Measurements from ENCODE around the gene TOX2. TPM values are rescaled to one million over a fixed set of nuclear protein-coding genes. Genes with fewer than 3 reads are reported as not detected.
A peak's percentile ranks its signal among the peaks of the same experiment; 100 is the strongest.

The TOX2 gene
- total and polyA plus RNA-seq, 2 of the 8 experiments (the other 6 are each of a cell fraction or from before 2014, with no cell fraction given) = 1.8 to 3.4 TPM

DNA sequence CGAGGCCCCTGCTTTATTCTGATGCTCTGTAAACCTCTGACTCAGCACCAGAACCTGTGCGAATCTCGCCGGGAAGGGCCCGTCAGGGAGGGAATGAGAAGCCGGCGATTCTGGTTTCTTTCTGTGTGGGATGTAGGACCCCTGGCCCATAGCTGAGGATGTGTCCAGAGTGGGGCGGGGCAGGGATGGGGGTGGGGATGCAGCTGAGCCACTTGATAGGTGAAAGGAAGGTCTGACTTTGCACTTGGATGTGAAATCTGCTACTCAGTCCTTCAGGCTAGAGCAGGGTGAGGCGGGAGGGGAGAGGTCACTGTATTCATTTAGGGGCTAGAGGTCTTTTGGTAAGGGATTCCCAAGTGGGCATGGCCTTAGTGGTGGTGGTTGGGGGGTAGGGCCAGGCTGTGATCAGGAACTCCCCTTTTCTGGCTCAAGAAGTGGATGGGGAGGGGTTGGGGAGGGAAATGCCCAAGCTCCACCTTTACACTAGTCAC lies 2.3 kb downstream of the TOX2 start:
- Histone ChIP-seq H3K23me2 (ENCODE audit: low read depth, low read length) (peaks cover 15% of the 10 kb centered on the region; the same call in 1 of the 2 replicates), H3K4ac (replicated peaks; ENCODE audit: insufficient read length, low read depth, low read length) (no peak overlapping the region), H2BK15ac (ENCODE audit: low read length) (no peak overlapping the region), H4K8ac (ENCODE audit: extremely low read depth, insufficient read depth, low read length) (no peak overlapping the region), H2AK5ac (ENCODE audit: low read depth, low read length) (no peak overlapping the region), H3K36me3 (ENCODE audit: control insufficient read depth in 2 of 4, insufficient read depth in 4 of 4, low read length in 3 of 4) (no peaks in the 10 kb centered on the region), H3K4me3 (ENCODE audit: extremely low read depth in 1 of 4, insufficient read depth in 2 of 4, low read depth in 3 of 4, low read length in 4 of 4) (peak overlapping the region in 1 of 4 experiments; percentile 59; a peak in 1 of 8 replicates), H2BK12ac (ENCODE audit: low read depth, low read length) (no peak overlapping the region), H3K56ac (replicated peaks; ENCODE audit: insufficient read length, low read depth, low read length) (no peak overlapping the region), H4K20me1 (replicated peaks in 1 of 2; ENCODE audit: control insufficient read depth in 1 of 2, insufficient read depth in 2 of 2, low read length in 2 of 2) (peaks cover 0 to 8% of the 10 kb centered on the region in 2 experiments), H4K5ac (ENCODE audit: insufficient read length, low read depth, low read length) (no peak overlapping the region), H3K27me3 (replicated peaks in 1 of 4; ENCODE audit: control insufficient read depth in 3 of 4, extremely low read depth in 1 of 4, insufficient read depth in 3 of 4, low read length in 3 of 4) (peaks cover 9 to 34% (median 29%) of the 10 kb centered on the region in 4 experiments), H4K91ac (replicated peaks; ENCODE audit: insufficient read length, low read length) (no peak overlapping the region), H2BK120ac (replicated peaks; ENCODE audit: low read depth, low read length) (no peak overlapping the region), H3K18ac (ENCODE audit: extremely low read depth, low read length) (no peak overlapping the region), H3K79me2 (ENCODE audit: control insufficient read depth in 1 of 2, insufficient read depth in 2 of 2, low read length in 2 of 2) (no peaks in the 10 kb centered on the region), H3K14ac (ENCODE audit: insufficient read length) (no peak overlapping the region), H3K9me3 (ENCODE audit: insufficient read depth in 2 of 2, low read depth in 1 of 2, low read length in 1 of 2) (no peaks in the 10 kb centered on the region), H2BK5ac (ENCODE audit: low read depth, low read length) (no peak overlapping the region), H3K79me1 (ENCODE audit: low read depth, low read length) (no peaks in the 10 kb centered on the region), H2BK20ac (ENCODE audit: low read length) (no peak overlapping the region), H3K4me1 (replicated peaks in 1 of 4; ENCODE audit: control insufficient read depth in 3 of 4, insufficient read depth in 4 of 4, low read length in 3 of 4) (peaks cover 0 to 21% (median 6%) of the 10 kb centered on the region in 4 experiments; a peak in 5 of 7 replicates), H3K9ac (replicated peaks in 1 of 4; ENCODE audit: extremely low read depth in 1 of 4, low read depth in 3 of 4, low read length in 3 of 4) (no peak overlapping the region), H3K27ac (ENCODE audit: low read depth, low read length) (no peak overlapping the region), H2AFZ (ENCODE audit: low read length) (no peak overlapping the region), H3K23ac (ENCODE audit: insufficient read length) (no peak overlapping the region), H3K4me2 (ENCODE audit: insufficient read depth in 1 of 2, low read depth in 2 of 2, low read length in 2 of 2) (peak overlapping the region; percentile 84 to 89; a peak in 2 of 4 replicates)
- ChIA-PET CTCF (ENCODE audit: partially characterized antibody) (interaction anchor here (0.6 kb wide), 1 partner anchor 461 kb away, joined by 3 read pairs; no protein-coding TSS in a partner anchor), POLR2A (ENCODE audit: partially characterized antibody) (no interaction called here)
- no peak for DNase-seq (ENCODE audit: low read depth in 1 of 2, low spot score in 2 of 2)
- 62% methylated on average over 8 of the region's 9 CpGs; no CpG with 5 or more reads in 1 of the 2 experiments for WGBS, 2 experiments (ENCODE audit: extremely low coverage in 1 of 2, insufficient coverage in 1 of 2, insufficient read length in 1 of 2, insufficient replicate concordance in 2 of 2, low coverage in 1 of 2, low lambda C conversion rate in 2 of 2, missing lambda C conversion rate in 1 of 2)
- FAIRE-seq = no peak
- TF ChIP-seq TCF12 (IDR thresholded peaks at IDR 0.05; ENCODE audit: low read depth, low read length) = no peak
- no peak for TF ChIP-seq SIX5 (IDR thresholded peaks at IDR 0.05; ENCODE audit: low read depth, low read length)
- no peak for TF ChIP-seq EZH2 (IDR thresholded peaks at IDR 0.05; ENCODE audit: low read depth, low read length, severe bottlenecking)
- no peak for TF ChIP-seq BRCA1 (IDR thresholded peaks at IDR 0.05; ENCODE audit: low read depth, low read length)
- no peak for TF ChIP-seq CHD1 (IDR thresholded peaks at IDR 0.05; ENCODE audit: low read depth, low read length)
- no peak for TF ChIP-seq KDM5A (IDR thresholded peaks at IDR 0.05; ENCODE audit: low read length)
- no peak for TF ChIP-seq NRF1 (IDR thresholded peaks at IDR 0.05; ENCODE audit: low read depth, low read length)
- TF ChIP-seq, protein P1, sequence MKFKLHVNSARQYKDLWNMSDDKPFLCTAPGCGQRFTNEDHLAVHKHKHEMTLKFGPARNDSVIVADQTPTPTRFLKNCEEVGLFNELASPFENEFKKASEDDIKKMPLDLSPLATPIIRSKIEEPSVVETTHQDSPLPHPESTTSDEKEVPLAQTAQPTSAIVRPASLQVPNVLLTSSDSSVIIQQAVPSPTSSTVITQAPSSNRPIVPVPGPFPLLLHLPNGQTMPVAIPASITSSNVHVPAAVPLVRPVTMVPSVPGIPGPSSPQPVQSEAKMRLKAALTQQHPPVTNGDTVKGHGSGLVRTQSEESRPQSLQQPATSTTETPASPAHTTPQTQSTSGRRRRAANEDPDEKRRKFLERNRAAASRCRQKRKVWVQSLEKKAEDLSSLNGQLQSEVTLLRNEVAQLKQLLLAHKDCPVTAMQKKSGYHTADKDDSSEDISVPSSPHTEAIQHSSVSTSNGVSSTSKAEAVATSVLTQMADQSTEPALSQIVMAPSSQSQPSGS (IDR thresholded peaks at IDR 0.05; ENCODE audit: low read length) = no peak
- TF ChIP-seq, protein P2, sequence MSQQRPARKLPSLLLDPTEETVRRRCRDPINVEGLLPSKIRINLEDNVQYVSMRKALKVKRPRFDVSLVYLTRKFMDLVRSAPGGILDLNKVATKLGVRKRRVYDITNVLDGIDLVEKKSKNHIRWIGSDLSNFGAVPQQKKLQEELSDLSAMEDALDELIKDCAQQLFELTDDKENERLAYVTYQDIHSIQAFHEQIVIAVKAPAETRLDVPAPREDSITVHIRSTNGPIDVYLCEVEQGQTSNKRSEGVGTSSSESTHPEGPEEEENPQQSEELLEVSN (IDR thresholded peaks at IDR 0.05) = no peak
- TF ChIP-seq TAF1 (IDR thresholded peaks at IDR 0.05; ENCODE audit: low read depth, low read length) = no peak
- TF ChIP-seq TBP (IDR thresholded peaks at IDR 0.05; ENCODE audit: low read depth, low read length) = no peak
- no peak for TF ChIP-seq PHF8 (conservative IDR thresholded peaks at IDR 0.05; ENCODE audit: low read depth, low read length)

All from H1 (cell line).